SK-N-SH (cell line): ENCODE data around the gene DRC3. TPM values are rescaled to one million over a fixed set of nuclear protein-coding genes. Genes with fewer than 3 reads are reported as not detected.

ENCODE experiments used
- CTCF ChIA-PET: fragments of 300-600, 350-600 bp; formaldehyde crosslinking; extraction: SDS; loops from one replicate; lab custom pipeline; 2021; lab: Yijun Ruan, JAX
- POLR2A ChIA-PET: fragments of 350-600 bp; sonication (Branson Sonifier 250); formaldehyde crosslinking; extraction: SDS; loops from one replicate; lab custom pipeline; 2020; ENCODE audit warnings: antibody characterized with exemption, inconsistent platforms; lab: Yijun Ruan, JAX
- DNase-seq: peaks from one replicate; pipeline ENCODE4 v3.0.0; 2012
- H2AFZ ChIP-seq: fragments of 200-600 bp; sonication (generic); 2 replicates; pipeline ENCODE4 v1.8.1; 2016; ENCODE audit warnings: antibody characterized with exemption, mild to moderate bottlenecking, low read depth
- H3F3A ChIP-seq: fragments of 200-600 bp; sonication (generic); replicated peaks from 2 replicates; pipeline ENCODE3; 2016; ENCODE audit warnings: antibody characterized with exemption, mild to moderate bottlenecking; ENCODE audit not compliant: insufficient read depth
- H3K27ac ChIP-seq, 2 experiments: fragments of 200-500 bp in 1 of 2; fragments of 200-600 bp in 1 of 2; sonication (Bioruptor generic) in 1 of 2; sonication (generic), shearing (Covaris generic) in 1 of 2; 2 replicates each; pipeline versions ENCODE4 v1.5.1 to v1.6.1; 2014 to 2016; ENCODE audit warnings: low read depth in 2 of 2, inconsistent platforms in 1 of 2, low read length in 1 of 2, mild to moderate bottlenecking in 1 of 2, mixed read lengths in 1 of 2
- H3K27me3 ChIP-seq: fragments of 200-600 bp; sonication (generic), shearing (Covaris generic); 2 replicates; pipeline ENCODE4 v1.6.1; 2016; ENCODE audit warnings: mixed run types; ENCODE audit not compliant: insufficient read depth
- H3K36me3 ChIP-seq, 2 experiments: fragments of 200-500 bp in 1 of 2; fragments of 200-600 bp in 1 of 2; sonication (Bioruptor generic) in 1 of 2; sonication (generic) in 1 of 2; replicated peaks in 1 of 2; 2 replicates each; pipeline versions ENCODE3 to v1.5.1; 2014 to 2016; ENCODE audit warnings: low read length in 1 of 2, mild to moderate bottlenecking in 1 of 2; ENCODE audit not compliant: insufficient read depth in 2 of 2, control insufficient read depth in 1 of 2
- H3K4me1 ChIP-seq, 2 experiments: fragments of 200-500 bp in 1 of 2; fragments of 200-600 bp in 1 of 2; sonication (Bioruptor generic) in 1 of 2; sonication (generic), shearing (Covaris generic) in 1 of 2; 2 replicates each; pipeline versions ENCODE4 v1.5.1 to v1.6.1; 2014 to 2016; ENCODE audit warnings: low read depth in 1 of 2, low read length in 1 of 2, mixed run types in 1 of 2; ENCODE audit not compliant: insufficient read depth in 2 of 2, control insufficient read depth in 1 of 2
- H3K4me2 ChIP-seq: fragments of 200-600 bp; sonication (generic), shearing (Covaris generic); 2 replicates; pipeline ENCODE4 v1.6.1; 2017; ENCODE audit warnings: mixed run types
- H3K4me3 ChIP-seq, 2 experiments: fragments of 200-500 bp in 1 of 2; fragments of 200-600 bp in 1 of 2; sonication (Bioruptor generic) in 1 of 2; sonication (generic), shearing (Covaris generic) in 1 of 2; 2 replicates each; pipeline versions ENCODE4 v1.5.1 to v1.8.1; 2014 to 2016; ENCODE audit warnings: low read depth in 2 of 2, inconsistent platforms in 1 of 2, low read length in 1 of 2, mild to moderate bottlenecking in 1 of 2, mixed read lengths in 1 of 2, moderate library complexity in 1 of 2
- H3K79me2 ChIP-seq: fragments of 200-600 bp; sonication (generic); 2 replicates; pipeline ENCODE4 v1.8.1; 2017; ENCODE audit warnings: mild to moderate bottlenecking; ENCODE audit not compliant: insufficient read depth
- H3K9ac ChIP-seq: fragments of 200-600 bp; sonication (generic); 2 replicates; pipeline ENCODE4 v1.6.1; 2017; ENCODE audit warnings: mixed run types
- H3K9me2 ChIP-seq: fragments of 200-600 bp; sonication (generic); 2 replicates; pipeline ENCODE4 v1.6.1; 2017; ENCODE audit warnings: mixed run types
- H3K9me3 ChIP-seq: fragments of 200-600 bp; sonication (generic); 2 replicates; pipeline ENCODE4 v1.6.1; 2017; ENCODE audit warnings: mixed run types, mild to moderate bottlenecking, moderate library complexity
- H4K20me1 ChIP-seq: fragments of 200-600 bp; sonication (generic); 2 replicates; pipeline ENCODE4 v1.6.1; 2017; ENCODE audit warnings: mild to moderate bottlenecking, mixed run types; ENCODE audit not compliant: insufficient read depth
- CHD2 ChIP-seq: fragments of 150-350 bp; IDR thresholded peaks from 2 replicates; pipeline ENCODE4 v1.6.1; 2018; ENCODE audit warnings: low read length; ENCODE audit not compliant: partially characterized antibody
- EZH2phosphoT487 ChIP-seq: fragments of 200-600 bp; sonication (generic); IDR thresholded peaks from 2 replicates; pipeline ENCODE4 v1.6.1; 2017; ENCODE audit warnings: low read depth, mixed run types, mild to moderate bottlenecking, antibody characterized with exemption, moderate library complexity, borderline replicate concordance
- FOSL2 ChIP-seq: IDR thresholded peaks from 2 replicates; pipeline ENCODE4 v1.4.0; 2012; ENCODE audit warnings: low read depth, mild to moderate bottlenecking, moderate library complexity, borderline replicate concordance
- FOXJ3 ChIP-seq: sonication (generic); formaldehyde crosslinking; IDR thresholded peaks from 2 replicates; pipeline ENCODE4 v1.5.1; 2020; ENCODE audit warnings: mild to moderate bottlenecking, missing genetic modification reagents
- GATA2 ChIP-seq: sonication (generic); formaldehyde crosslinking; IDR thresholded peaks from 2 replicates; pipeline ENCODE4 v1.5.0; 2020; ENCODE audit warnings: mild to moderate bottlenecking, missing genetic modification reagents
- MEF2A ChIP-seq: IDR thresholded peaks from 2 replicates; pipeline ENCODE4 v1.4.0; 2012; ENCODE audit warnings: low read depth, borderline replicate concordance
- NFIC ChIP-seq: IDR thresholded peaks from 2 replicates; pipeline ENCODE4 v1.4.0; 2012; ENCODE audit warnings: borderline replicate concordance
- NRF1 ChIP-seq: IDR thresholded peaks from 2 replicates; pipeline ENCODE4 v1.6.1; 2012; ENCODE audit warnings: low read depth, mild to moderate bottlenecking, low read length
- RFX5 ChIP-seq: IDR thresholded peaks from 2 replicates; pipeline ENCODE4 v1.6.1; 2012; ENCODE audit warnings: mild to moderate bottlenecking, improper control_type of control experiment, low read length
- RXRA ChIP-seq: IDR thresholded peaks from 2 replicates; pipeline ENCODE4 v1.4.0; 2012; ENCODE audit warnings: low read depth, mild to moderate bottlenecking, borderline replicate concordance
- TAF1 ChIP-seq: IDR thresholded peaks from 2 replicates; pipeline ENCODE4 v1.6.1; 2012; ENCODE audit warnings: low read depth, mild to moderate bottlenecking, low read length, moderate library complexity, borderline replicate concordance
- TEAD4 ChIP-seq: IDR thresholded peaks from 2 replicates; pipeline ENCODE4 v1.4.0; 2012; ENCODE audit warnings: mild to moderate bottlenecking, borderline replicate concordance; ENCODE audit not compliant: insufficient read depth
- WGBS: methylation state at CpG from one replicate; pipeline ENCODE4 v1.1.6; 2017; ENCODE audit warnings: low lambda C conversion rate; 5-methylcytosine and 5-hydroxymethylcytosine counted together
- polyA plus RNA-seq, 3 experiments: library from polyadenylated mRNA; depleted of rRNA; stranded (reverse); fragments of >200 nt; gene quantifications; 2 replicates each; pipeline ENCODE4 v1.2.3, GENCODE V29; 2012
- TF ChIP-seq, protein P1 (sequence below): IDR thresholded peaks from 2 replicates; pipeline ENCODE4 v1.4.0; 2012; ENCODE audit warnings: low read depth
- TF ChIP-seq, protein P2 (sequence below): fragments of 200-600 bp; sonication (generic); IDR thresholded peaks from 2 replicates; pipeline ENCODE4 v1.6.1; 2017; ENCODE audit warnings: antibody characterized with exemption, mild to moderate bottlenecking, moderate library complexity
- TF ChIP-seq, protein P3 (sequence below): IDR thresholded peaks from 2 replicates; pipeline ENCODE4 v1.4.0; 2012; ENCODE audit warnings: low read depth, borderline replicate concordance

The DRC3 gene
- polyA plus RNA-seq, 1 of the 3 experiments (the other 2 are of a cell fraction): 3.6 TPM

DNA sequence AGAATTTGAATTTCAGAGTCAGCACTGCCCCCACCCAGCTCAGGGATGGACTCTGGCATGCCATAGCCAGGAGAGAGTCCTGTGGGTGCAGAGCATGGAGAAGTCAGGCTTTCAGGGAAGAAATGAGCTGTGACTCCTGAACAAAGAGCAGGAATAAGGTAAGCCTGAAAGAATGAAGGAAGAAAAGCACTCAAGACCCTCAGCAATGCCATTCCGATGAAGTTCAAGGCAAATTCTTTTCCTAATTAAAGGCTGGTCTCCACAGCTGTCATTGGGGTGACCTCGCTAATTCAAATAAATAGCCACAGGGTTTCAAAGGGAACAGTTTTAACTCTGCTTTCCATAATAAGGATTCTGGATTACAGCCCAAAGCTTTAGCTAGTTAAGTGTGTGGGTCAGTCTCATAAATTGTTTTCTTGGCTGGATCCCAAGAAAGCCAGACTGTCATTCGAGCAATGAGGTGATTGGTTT is 32.2 kb upstream of the DRC3 start (continued):
- TF ChIP-seq, protein P1, sequence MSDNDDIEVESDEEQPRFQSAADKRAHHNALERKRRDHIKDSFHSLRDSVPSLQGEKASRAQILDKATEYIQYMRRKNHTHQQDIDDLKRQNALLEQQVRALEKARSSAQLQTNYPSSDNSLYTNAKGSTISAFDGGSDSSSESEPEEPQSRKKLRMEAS: no peak
- TF ChIP-seq, protein P2, sequence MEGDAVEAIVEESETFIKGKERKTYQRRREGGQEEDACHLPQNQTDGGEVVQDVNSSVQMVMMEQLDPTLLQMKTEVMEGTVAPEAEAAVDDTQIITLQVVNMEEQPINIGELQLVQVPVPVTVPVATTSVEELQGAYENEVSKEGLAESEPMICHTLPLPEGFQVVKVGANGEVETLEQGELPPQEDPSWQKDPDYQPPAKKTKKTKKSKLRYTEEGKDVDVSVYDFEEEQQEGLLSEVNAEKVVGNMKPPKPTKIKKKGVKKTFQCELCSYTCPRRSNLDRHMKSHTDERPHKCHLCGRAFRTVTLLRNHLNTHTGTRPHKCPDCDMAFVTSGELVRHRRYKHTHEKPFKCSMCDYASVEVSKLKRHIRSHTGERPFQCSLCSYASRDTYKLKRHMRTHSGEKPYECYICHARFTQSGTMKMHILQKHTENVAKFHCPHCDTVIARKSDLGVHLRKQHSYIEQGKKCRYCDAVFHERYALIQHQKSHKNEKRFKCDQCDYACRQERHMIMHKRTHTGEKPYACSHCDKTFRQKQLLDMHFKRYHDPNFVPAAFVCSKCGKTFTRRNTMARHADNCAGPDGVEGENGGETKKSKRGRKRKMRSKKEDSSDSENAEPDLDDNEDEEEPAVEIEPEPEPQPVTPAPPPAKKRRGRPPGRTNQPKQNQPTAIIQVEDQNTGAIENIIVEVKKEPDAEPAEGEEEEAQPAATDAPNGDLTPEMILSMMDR: no peak
- no peak for TF ChIP-seq EZH2phosphoT487
- TF ChIP-seq RFX5: no peak
- TF ChIP-seq TEAD4: peak; percentile 85
- TF ChIP-seq GATA2 (CRISPR knock-in tag): no peak
- TF ChIP-seq NRF1: no peak
- TF ChIP-seq FOSL2: no peak

DNA sequence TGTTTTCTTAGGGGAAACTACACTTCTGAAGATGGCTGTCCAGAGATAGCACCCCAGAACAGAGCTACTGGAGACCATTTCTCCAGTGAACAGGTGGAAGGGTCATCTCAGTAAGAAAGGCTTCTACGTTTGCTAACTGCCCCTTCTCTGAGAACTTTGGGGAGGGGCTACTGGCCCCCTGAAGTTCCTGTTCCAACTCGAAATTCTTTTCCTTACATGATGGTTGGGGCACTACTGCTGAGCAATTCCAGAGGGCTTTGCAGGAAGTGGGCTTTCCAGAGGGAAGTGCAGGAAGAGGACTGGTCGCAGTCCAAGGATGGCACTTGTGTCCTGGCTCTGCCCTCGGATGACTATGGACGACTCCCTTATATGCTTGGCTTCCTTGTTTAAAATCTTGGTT is 31.6 kb upstream of the DRC3 start:
- TF ChIP-seq GATA2 (CRISPR knock-in tag): no peak
- no peak for TF ChIP-seq MEF2A
- TF ChIP-seq, protein P2: no peak
- no peak for TF ChIP-seq RXRA
- TF ChIP-seq CHD2: no peak
- TF ChIP-seq FOXJ3 (CRISPR knock-in tag): no peak
- TF ChIP-seq NFIC: no peak
- TF ChIP-seq, protein P3, sequence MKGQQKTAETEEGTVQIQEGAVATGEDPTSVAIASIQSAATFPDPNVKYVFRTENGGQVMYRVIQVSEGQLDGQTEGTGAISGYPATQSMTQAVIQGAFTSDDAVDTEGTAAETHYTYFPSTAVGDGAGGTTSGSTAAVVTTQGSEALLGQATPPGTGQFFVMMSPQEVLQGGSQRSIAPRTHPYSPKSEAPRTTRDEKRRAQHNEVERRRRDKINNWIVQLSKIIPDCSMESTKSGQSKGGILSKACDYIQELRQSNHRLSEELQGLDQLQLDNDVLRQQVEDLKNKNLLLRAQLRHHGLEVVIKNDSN: no peak
- no peak for TF ChIP-seq EZH2phosphoT487
- no peak for TF ChIP-seq TAF1
- no peak for TF ChIP-seq NRF1
- TF ChIP-seq FOSL2: no peak
- Histone ChIP-seq H3K9ac (0 out of 2 replicates have a peak overlapping the region, but pooled peaks have one; percentile 17), H3K4me2 (peak overlapping the region; percentile 60; the same call in 1 of the 2 replicates), H4K20me1 (no peaks in the 10 kb centered on the region), H2AFZ (no peak overlapping the region), H3K79me2 (peaks cover 85% of the 10 kb centered on the region), H3K9me3 (no peaks in the 10 kb centered on the region), H3K4me1 (peaks cover 85 to 93% of the 10 kb centered on the region in 2 experiments), H3K4me3 (no peak overlapping the region), H3K9me2 (no peaks in the 10 kb centered on the region; the same call in 1 of the 2 replicates), H3K27ac (peak overlapping the region; percentile 74 to 96), H3K36me3 (no peaks in the 10 kb centered on the region), H3K27me3 (no peaks in the 10 kb centered on the region), H3F3A (peaks cover 52% of the 10 kb centered on the region)
- POLR2A ChIA-PET: no interaction called here
- no peak for DNase-seq
- CTCF ChIA-PET: interaction anchor here (1.1 to 6.1 kb wide), 7 partner anchors 14 to 93 kb away, joined by 3 to 35 read pairs (median 5); no protein-coding TSS in a partner anchor
- WGBS: 31% methylated on average over 5 of the region's 5 CpGs
